Keratinocyte (primary cell): Measurements from ENCODE around the gene CHI3L1. TPM values are rescaled to one million over a fixed set of nuclear protein-coding genes. Genes with fewer than 3 reads are reported as not detected.

Experiments
- DNase-seq: peaks from one replicate; pipeline ENCODE4 v3.0.0-alpha.2; 2011; ENCODE audit warnings: low read depth, missing footprints, low spot score
- FAIRE-seq: peaks from 2 replicates; lab custom pipeline; 2011; peaks lifted over from hg19 to GRCh38; lab: Jason Lieb, UNC
- H2AFZ ChIP-seq: 2 replicates; pipeline ENCODE4 v1.6.0; 2012; ENCODE audit warnings: low read length, control low read depth, inconsistent platforms; ENCODE audit not compliant: control insufficient read depth
- H3K27ac ChIP-seq: 2 replicates; pipeline ENCODE4 v1.5.1; 2011; ENCODE audit warnings: low read length; ENCODE audit not compliant: control insufficient read depth, insufficient read depth
- H3K27me3 ChIP-seq: 3 replicates; pipeline ENCODE4 v1.6.0; 2011; ENCODE audit warnings: low read length; ENCODE audit not compliant: control insufficient read depth, insufficient read depth; ENCODE audit errors: extremely low read depth
- H3K36me3 ChIP-seq, 2 experiments: 2 replicates in 1 of 2; 3 replicates in 1 of 2; pipeline ENCODE4 v1.5.1; 2011; ENCODE audit warnings: low read length in 2 of 2, mild to moderate bottlenecking in 1 of 2; ENCODE audit not compliant: control insufficient read depth in 2 of 2, insufficient read depth in 2 of 2; ENCODE audit errors: extremely low read depth in 1 of 2
- H3K4me1 ChIP-seq: 3 replicates; pipeline ENCODE4 v1.5.1; 2011; ENCODE audit warnings: low read length; ENCODE audit not compliant: control insufficient read depth, insufficient read depth; ENCODE audit errors: extremely low read depth
- H3K4me2 ChIP-seq: 3 replicates; pipeline ENCODE4 v1.6.0; 2011; ENCODE audit warnings: low read depth, low read length; ENCODE audit not compliant: control insufficient read depth, insufficient read depth; ENCODE audit errors: extremely low read depth
- H3K4me3 ChIP-seq, 3 experiments: fragments of 200-600 bp in 1 of 3; sonication (generic) in 1 of 3; 2 replicates in 2 of 3; 3 replicates in 1 of 3; pipeline ENCODE4 v1.5.1; 2011 to 2016; ENCODE audit warnings: low read length in 3 of 3, mild to moderate bottlenecking in 3 of 3, control low read depth in 2 of 3, inconsistent platforms in 1 of 3, low read depth in 1 of 3, mixed read lengths in 1 of 3, mixed run types in 1 of 3, moderate library complexity in 1 of 3; ENCODE audit not compliant: control insufficient read depth in 2 of 3, insufficient read depth in 2 of 3; ENCODE audit errors: extremely low read depth in 1 of 3
- H3K79me2 ChIP-seq: 2 replicates; pipeline ENCODE4 v1.6.0; 2012; ENCODE audit warnings: low read length; ENCODE audit not compliant: control insufficient read depth, insufficient read depth
- H3K9ac ChIP-seq: 3 replicates; pipeline ENCODE4 v1.6.0; 2011; ENCODE audit warnings: low read length; ENCODE audit not compliant: control insufficient read depth, insufficient read depth; ENCODE audit errors: extremely low read depth
- H3K9me1 ChIP-seq: 3 replicates; pipeline ENCODE4 v1.6.0; 2011; ENCODE audit warnings: low read length; ENCODE audit not compliant: control insufficient read depth, insufficient read depth; ENCODE audit errors: extremely low read depth
- H3K9me3 ChIP-seq: 2 replicates; pipeline ENCODE4 v1.5.1; 2012; ENCODE audit warnings: low read depth, low read length; ENCODE audit not compliant: control insufficient read depth
- H4K20me1 ChIP-seq: 3 replicates; pipeline ENCODE4 v1.6.0; 2011; ENCODE audit warnings: low read length; ENCODE audit not compliant: control insufficient read depth, insufficient read depth; ENCODE audit errors: extremely low read depth
- EZH2 ChIP-seq: IDR thresholded peaks from one replicate; pipeline ENCODE4 v1.6.1; 2012; ENCODE audit warnings: inconsistent platforms, mild to moderate bottlenecking, low read length, moderate library complexity
- dilution Hi-C: fragments of 300-500 bp; cut with MboI; formaldehyde crosslinking; loops from one replicate; pipeline ENCODE4 v1.7.0; 2020; ENCODE audit warnings: low sequenced_read_pairs; ENCODE audit not compliant: extremely low pct_ligation_motif_present
- polyA plus RNA-seq, 5 experiments: library from polyadenylated mRNA; depleted of rRNA in 3 of 5; stranded (reverse) in 3 of 5; stranded (forward) in 1 of 5; unstranded in 1 of 5; fragments of >200 nt; gene quantifications; 1 replicate in 1 of 5; 2 replicates in 3 of 5; 3 replicates in 1 of 5; pipeline versions ENCODE4 v1.2.1 to v1.2.3, GENCODE V29; 2011 to 2012; ENCODE audit warnings: missing spikeins in 2 of 5, low read depth in 1 of 5, low replicate concordance in 1 of 5
- TF ChIP-seq, protein P1 (sequence below), 3 experiments: IDR thresholded peaks in 1 of 3; conservative IDR thresholded peaks in 1 of 3; optimal IDR thresholded peaks in 1 of 3; 2 replicates in 2 of 3; 3 replicates in 1 of 3; pipeline versions ENCODE3 to v1.5.1; 2011; ENCODE audit warnings: low read length in 3 of 3, mild to moderate bottlenecking in 3 of 3, moderate library complexity in 2 of 3, control low read depth in 1 of 3, inconsistent platforms in 1 of 3; ENCODE audit not compliant: insufficient read depth in 2 of 3; ENCODE audit errors: extremely low read depth in 1 of 3

CHI3L1 gene
- polyA plus RNA-seq, 1 donor (not counting 4 experiments of a cell fraction or from before 2014, with no cell fraction given), result 0.20 TPM

DNA sequence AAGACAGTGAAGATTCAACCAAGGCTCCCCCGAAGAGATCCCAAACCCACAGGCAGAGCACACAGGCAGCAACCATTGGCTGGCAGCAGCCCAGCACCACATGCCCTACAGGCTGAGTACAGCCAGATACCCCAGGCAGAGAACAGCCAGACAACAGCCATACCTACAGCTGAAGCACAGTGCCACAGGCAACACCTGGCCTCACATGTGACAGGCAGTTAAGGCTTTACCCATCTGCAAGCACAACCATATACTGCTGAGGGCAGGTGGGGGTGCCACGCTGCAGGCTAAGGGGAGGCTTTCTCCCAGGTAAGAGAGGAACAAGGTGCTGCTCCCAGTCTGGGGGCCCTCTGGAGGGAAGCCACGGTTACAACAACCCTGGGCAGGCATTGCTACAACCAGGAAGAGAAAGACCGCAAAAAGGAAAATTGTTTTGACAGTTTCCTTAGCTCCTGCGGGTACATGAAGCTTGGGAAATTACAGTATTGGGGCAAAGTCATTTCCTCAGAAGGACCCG is 30.7 kb upstream of the CHI3L1 start:
- dilution Hi-C loops, result no loop called here
- FAIRE-seq, result no peak
- H3K9me1 ChIP-seq, result no peaks in the 10 kb centered on the region

DNA sequence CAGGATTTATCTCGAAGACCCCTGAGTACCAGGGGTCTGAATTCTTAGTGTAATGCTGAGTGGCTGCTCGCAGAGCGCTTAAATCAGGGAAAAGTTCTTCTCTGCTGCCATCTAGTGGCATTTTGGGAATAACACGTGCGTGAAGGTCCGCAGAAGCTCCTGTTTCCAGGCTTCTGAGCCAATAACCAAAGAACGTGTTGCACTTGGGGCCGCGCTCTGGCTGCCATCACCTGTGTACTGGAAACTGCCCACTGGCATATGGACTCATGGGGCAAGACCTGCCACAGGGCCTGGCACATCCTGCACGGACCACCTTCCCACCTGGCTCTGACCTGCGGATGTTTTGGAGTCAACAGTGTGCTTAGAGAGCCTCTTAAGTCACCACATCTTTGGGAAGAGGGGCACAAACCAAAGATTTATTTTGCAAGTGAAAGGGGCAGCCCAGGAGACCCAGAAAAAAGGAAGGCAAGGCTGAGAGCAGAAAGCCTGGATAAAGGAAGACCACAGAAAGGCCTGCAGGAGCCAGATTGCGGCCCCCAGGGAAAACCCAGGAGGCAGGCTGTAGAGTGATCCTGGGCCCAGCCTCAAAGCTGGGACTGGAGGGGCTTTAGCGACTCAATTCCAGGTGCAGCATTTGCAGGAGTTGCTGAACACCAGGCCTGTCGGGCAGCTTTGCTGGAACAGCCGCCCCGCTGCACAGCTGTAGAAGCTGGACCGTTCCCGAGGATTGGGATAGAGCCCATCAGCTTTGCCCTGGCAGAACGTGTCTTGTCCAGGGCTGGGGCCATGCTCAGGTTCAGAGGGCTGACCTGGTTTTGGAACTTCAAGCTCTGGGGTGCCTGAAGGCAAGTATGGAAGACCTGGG is 30.0 kb upstream of the CHI3L1 start:
- FAIRE-seq, result peak; percentile 84
- TF ChIP-seq, protein P1, sequence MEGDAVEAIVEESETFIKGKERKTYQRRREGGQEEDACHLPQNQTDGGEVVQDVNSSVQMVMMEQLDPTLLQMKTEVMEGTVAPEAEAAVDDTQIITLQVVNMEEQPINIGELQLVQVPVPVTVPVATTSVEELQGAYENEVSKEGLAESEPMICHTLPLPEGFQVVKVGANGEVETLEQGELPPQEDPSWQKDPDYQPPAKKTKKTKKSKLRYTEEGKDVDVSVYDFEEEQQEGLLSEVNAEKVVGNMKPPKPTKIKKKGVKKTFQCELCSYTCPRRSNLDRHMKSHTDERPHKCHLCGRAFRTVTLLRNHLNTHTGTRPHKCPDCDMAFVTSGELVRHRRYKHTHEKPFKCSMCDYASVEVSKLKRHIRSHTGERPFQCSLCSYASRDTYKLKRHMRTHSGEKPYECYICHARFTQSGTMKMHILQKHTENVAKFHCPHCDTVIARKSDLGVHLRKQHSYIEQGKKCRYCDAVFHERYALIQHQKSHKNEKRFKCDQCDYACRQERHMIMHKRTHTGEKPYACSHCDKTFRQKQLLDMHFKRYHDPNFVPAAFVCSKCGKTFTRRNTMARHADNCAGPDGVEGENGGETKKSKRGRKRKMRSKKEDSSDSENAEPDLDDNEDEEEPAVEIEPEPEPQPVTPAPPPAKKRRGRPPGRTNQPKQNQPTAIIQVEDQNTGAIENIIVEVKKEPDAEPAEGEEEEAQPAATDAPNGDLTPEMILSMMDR (optimal IDR thresholded peaks at IDR 0.05 in 1 of 3, IDR thresholded peaks at IDR 0.05 in 1 of 3, conservative IDR thresholded peaks at IDR 0.05 in 1 of 3; ENCODE audit: extremely low read depth in 1 of 3, insufficient read depth in 2 of 3, low read length in 3 of 3), result peak; percentile 66 to 75 (median 72)
- no peak for TF ChIP-seq EZH2
- no peaks in the 10 kb centered on the region for H3K79me2 ChIP-seq
- no peaks in the 10 kb centered on the region for H3K27me3 ChIP-seq
- H3K36me3 ChIP-seq, result no peaks in the 10 kb centered on the region
- H3K9ac ChIP-seq, result no peak overlapping the region
- DNase-seq, result peak; percentile 11
- H4K20me1 ChIP-seq, result no peaks in the 10 kb centered on the region
- no peaks in the 10 kb centered on the region for H3K4me1 ChIP-seq
- dilution Hi-C loops, result no loop called here
- H3K27ac ChIP-seq, result no peak overlapping the region
- no peaks in the 10 kb centered on the region for H3K9me1 ChIP-seq
- H2AFZ ChIP-seq, result no peak overlapping the region
- no peak overlapping the region for H3K4me3 ChIP-seq
- H3K9me3 ChIP-seq, result no peaks in the 10 kb centered on the region
- no peak overlapping the region for H3K4me2 ChIP-seq

More for the DNA sequence above, 30.7 kb upstream of the CHI3L1 start:
- H3K4me3 ChIP-seq, result no peak overlapping the region
- TF ChIP-seq EZH2, result no peak
- TF ChIP-seq, protein P1 (optimal IDR thresholded peaks at IDR 0.05 in 1 of 3, IDR thresholded peaks at IDR 0.05 in 1 of 3, conservative IDR thresholded peaks at IDR 0.05 in 1 of 3; ENCODE audit: extremely low read depth in 1 of 3, insufficient read depth in 2 of 3, low read length in 3 of 3), result peak; percentile 9 to 24 (median 16)
- no peaks in the 10 kb centered on the region for H3K79me2 ChIP-seq
- H3K36me3 ChIP-seq, result no peaks in the 10 kb centered on the region
- H3K9me3 ChIP-seq, result no peaks in the 10 kb centered on the region
- no peaks in the 10 kb centered on the region for H3K27me3 ChIP-seq
- H4K20me1 ChIP-seq, result no peaks in the 10 kb centered on the region
- no peak overlapping the region for H3K9ac ChIP-seq
- no peaks in the 10 kb centered on the region for H3K4me1 ChIP-seq
- DNase-seq, result no peak
- no peak overlapping the region for H2AFZ ChIP-seq
- no peak overlapping the region for H3K27ac ChIP-seq
- no peak overlapping the region for H3K4me2 ChIP-seq
